GM18502 (cell line): ENCODE data around the gene ST6GALNAC1.
"Not testable (repeated sequence)": the region's sequence is repeated elsewhere in the genome, so short reads cannot be mapped to it uniquely, and the experiment has no call there.

Source experiments
- ATAC-seq: cut with Tn5 transposase; IDR thresholded peaks from one replicate; pipeline ENCODE4 v1.9.1; 2021; ENCODE audit warnings: mild to moderate bottlenecking; ENCODE audit not compliant: unreplicated experiment, poor library complexity

The ST6GALNAC1 gene

DNA sequence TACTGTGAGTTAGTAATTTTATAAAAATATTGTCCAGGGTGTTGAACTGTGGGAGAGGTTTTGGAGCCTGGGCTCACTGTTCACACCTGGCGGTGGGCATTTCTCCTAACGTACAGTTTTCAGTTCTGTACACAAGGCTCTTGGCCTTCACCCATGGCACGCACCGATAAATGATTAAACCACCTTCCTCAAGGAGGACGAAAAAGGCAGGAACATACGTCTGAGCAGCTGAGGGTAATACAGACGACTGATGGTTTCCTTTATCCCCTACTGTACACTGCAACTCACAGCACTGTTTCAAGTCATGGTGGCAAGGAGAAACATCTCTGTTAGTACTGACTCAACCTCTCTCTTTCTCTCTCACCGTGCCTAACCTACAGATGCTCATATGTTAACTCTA, 1.4 kb upstream of the ST6GALNAC1 start:
- no peak for ATAC-seq

DNA sequence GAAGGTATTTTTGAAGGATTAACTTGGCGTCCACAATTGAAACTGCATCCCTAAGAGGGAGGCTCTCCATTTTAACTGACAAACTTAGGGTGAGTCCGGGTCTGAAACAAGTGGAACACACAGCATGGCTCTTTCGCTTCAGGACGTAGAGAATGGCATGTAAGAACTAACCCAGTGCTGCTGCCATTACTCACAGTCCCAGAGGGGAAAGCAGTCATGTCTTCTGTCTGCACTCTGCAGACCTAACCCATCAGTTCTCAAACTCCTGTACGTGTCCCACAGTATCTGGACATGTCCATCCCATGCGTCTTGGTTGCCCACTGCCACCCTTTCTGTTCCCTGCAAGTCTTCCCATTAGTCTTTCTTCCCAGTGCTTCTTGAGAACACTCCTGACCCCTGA, 563 bp downstream of the ST6GALNAC1 start:
- no peak for ATAC-seq

DNA sequence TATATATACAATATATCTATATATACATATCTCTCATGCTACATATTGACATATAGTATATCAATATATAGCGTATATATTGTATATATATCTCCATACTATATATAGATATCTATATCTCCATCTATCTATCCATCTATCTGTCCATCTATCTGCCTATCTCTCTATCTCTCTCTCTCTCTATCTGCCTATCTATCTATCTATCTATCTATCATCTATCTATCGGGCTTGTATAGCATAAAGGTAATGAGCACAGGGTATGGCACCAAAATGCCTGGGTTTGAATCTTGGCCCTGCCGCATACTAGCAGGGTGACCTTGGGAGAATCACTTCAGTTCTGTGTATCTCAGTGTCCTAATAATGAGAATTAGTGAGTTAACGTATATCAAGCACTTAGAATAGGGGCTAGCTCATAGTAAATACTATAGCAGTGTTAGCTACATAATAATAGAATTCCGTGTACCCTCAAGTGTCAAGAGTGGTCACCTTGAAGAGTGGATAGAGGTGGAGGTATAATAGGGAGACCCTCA, 1.5 kb downstream of the ST6GALNAC1 start:
- no peak for ATAC-seq

DNA sequence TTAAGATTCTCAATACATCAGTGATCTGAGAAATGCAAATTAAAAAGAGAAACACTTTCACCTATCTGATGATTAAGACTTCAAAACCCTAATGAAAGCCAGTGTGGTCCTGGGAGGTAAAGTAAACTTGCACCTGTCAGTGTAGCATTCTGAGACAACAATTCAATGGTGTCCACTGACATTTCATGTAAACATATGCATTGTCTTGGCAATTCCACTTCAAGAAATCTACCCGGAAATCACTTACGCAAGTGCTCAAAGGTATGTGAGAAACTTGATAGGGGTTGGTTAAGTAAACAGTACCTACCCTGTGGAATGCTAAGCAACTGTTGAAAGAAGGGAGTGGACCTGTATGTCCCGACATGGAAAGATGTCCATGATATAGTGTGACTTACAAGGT, 2.1 kb downstream of the ST6GALNAC1 start:
- ATAC-seq = no peak

- ATAC-seq = no peak
Measured at GRCh38 chr17:76640550-76641380, 2.8 kb downstream of the ST6GALNAC1 start.

DNA sequence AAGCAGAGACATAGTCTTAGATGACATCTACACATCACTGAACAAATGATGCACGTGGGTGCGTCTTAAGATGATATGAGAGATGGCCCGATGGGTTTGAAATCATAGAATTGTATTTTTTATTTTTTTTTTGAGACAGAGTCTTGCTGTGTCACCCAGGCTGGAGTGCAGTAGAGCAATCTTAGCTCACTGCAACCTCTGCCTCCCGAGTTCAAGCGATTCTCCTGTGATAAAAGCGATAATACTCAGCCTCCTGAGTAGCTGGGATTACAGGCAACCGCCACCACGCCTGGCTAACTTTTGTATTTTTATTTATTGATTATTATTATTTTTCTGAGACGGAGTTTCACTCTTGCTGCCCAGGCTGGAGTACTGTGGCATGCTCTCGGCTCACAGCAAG, 5.3 kb downstream of the ST6GALNAC1 start:
- no peak for ATAC-seq

GRCh38 chr17:76636486-76637206, 6.9 kb downstream of the ST6GALNAC1 start:
- not testable (repeated sequence) for ATAC-seq

GRCh38 chr17:76635659-76636360, 7.7 kb downstream of the ST6GALNAC1 start:
- ATAC-seq = no peak

GRCh38 chr17:76635039-76635438, 8.5 kb downstream of the ST6GALNAC1 start:
- no peak for ATAC-seq

DNA sequence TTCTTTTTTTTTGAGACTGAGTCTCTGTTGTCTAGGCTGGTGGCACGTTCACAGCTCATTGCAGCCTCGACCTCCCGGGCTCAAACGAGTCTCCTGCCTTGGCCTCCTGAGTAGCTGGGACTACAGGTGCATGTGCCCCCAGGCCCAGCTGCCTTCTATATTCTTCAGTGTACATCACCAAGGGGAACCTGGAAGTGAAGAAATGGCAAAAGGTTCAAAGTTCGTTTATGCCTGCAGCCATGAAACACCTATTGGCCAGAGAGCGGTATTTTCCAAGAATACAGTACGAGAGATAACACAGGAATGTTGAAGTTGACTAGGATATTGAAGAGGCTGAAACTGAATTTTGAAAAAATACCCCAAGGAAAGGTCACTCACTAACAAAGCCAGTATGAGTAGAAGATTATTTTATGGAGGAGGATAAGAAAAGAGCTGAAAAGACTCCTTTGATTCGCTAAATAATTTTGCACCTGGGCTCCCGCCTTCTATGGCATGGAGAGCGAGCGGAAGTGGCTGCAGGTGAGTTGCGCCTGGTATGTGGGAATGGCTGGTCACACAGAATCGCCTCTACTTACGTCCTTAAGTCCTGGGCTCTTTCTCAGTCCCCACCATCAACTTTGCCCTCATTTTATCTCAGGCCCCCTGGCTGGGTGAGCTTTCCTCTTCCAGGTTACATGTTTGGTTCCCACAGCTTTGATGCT, 9.8 kb downstream of the ST6GALNAC1 start:
- no peak for ATAC-seq

DNA sequence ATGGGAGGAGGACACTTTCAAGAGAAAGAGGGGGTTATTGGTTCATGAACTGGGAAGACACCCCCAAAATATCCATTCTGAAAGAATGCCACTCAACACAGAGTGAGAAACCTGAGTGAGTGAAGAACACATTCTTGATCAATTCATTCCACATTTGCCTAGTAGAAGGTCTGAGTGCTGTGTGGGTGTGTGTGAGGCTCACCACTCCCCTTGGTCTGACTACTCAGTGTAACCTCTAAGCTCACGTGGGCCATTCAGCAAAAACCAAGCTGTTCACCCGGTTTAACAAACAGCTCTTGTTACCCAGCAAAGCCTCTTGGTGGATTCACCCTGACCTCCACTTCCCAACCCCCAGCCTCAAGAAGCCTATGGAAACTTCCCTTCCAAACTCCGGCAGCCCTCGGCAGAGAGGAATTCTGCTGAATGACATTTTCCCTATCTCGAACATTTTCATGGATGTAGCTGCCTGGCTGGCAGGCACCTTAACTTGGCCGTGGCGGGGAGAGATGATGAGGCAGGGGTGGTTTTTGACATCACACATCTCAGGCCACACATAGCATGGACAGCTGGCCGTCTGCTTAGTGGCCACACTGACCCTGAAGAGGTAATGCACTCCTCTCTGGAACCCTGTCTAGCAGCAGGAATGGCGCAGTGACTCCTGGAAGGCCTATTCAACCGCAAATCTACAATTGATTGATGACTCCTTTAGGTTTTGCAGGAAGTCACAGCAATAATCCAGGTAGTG, 11.6 kb downstream of the ST6GALNAC1 start:
- ATAC-seq = no peak

GRCh38 chr17:76630151-76630550, 13.4 kb downstream of the ST6GALNAC1 start:
- no peak for ATAC-seq

DNA sequence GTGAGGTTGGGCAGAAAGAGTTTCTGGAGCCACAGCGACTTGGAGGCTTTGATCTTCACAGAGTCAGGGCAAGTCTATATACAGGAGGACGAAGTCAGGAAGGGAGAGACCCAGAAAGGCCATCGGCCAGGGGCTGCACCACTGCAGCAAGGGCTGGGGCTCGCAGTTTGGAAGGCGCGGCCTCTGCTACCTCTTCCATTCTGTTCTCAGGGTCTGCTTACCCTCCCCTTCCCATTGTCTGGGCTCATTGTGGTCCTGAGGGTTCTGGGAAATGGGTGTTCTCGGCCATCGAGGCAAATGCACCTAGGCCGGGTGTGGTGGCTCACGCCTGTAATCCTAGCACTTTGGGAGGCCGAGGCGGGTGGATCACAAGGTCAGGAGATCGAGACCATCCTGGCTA, 16.0 kb downstream of the ST6GALNAC1 start:
- no peak for ATAC-seq

DNA sequence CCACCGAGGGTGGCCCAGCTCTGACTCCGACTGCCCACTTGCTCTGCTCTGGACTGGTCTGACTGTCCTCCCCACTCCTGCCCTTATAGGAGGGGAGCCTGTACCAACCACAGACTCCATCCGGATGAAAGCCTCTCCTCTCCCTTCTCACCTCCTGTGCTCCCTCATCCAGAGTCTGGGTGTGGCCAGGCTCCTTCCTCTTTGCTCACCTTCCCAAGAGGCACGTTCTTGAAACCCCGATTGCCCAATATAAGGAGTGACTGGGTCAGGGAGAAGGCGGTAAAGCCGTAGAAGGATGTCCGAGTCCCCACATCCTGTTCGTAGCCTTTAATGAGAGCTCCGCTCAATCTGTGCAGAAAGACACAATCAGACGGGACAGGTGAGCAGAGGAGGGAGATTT, 17.1 kb downstream of the ST6GALNAC1 start:
- no peak for ATAC-seq

- no peak for ATAC-seq
Measured at GRCh38 chr17:76625496-76625895, 18.1 kb downstream of the ST6GALNAC1 start.

DNA sequence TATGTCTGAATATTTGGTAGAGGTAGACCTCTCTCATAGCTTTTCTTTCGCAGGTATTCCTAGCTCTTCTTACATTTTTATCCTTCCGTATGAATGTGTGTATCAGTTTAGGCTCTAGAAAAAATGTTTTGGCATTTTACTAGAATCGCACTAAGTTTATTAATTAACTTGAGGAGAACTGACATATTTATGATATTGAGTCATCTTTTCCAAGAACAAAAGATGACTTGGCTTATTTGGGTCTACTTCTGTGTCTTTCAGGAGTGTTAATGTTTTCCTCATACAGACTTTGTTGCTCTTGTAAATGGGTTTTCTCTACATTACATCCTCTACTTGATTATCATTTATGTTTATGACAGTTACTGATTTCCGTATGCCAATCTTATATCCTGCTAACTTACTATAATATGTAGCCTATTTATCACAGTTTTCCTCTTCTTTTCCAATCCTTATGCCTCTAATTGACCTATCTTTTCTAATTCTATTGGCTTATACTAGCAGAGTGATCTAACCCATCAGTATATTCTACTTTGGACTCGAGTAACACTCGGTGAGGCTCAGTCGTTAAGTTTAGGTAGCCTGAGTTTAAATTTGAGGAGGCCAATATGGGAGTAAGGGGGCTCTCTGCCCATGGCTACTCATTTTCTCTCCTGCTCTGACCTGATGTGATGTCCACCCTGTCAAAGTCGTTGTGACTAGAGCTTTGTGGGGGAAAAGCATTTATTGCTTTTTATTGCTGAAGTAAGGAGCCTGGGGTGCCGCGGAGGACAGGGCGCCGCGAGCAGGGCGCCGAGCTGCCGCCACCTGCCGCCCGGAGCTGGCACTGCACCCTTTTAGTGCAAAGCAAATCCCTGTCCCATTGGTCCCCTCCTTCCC, 20.0 kb downstream of the ST6GALNAC1 start:
- ATAC-seq = no peak

DNA sequence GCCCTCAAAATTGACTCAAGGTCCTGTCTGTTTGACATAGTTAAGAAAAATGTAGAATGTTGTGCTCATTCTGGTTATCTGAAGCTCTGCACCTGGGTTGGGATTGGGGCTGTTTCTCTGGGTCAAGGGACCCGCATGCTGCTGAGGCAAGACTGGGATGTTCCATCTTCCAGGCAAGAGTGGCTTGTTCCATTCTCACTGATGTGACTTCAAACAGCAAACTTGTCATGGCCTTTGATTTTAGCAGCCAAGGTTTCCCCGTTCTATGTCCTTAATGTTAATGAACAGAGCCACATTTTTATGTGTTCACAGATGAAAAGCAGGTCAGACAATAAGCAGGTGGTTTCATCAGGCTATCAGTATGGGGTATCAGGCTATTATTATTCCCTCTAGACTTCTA, 25.7 kb downstream of the ST6GALNAC1 start:
- ATAC-seq = no peak

DNA sequence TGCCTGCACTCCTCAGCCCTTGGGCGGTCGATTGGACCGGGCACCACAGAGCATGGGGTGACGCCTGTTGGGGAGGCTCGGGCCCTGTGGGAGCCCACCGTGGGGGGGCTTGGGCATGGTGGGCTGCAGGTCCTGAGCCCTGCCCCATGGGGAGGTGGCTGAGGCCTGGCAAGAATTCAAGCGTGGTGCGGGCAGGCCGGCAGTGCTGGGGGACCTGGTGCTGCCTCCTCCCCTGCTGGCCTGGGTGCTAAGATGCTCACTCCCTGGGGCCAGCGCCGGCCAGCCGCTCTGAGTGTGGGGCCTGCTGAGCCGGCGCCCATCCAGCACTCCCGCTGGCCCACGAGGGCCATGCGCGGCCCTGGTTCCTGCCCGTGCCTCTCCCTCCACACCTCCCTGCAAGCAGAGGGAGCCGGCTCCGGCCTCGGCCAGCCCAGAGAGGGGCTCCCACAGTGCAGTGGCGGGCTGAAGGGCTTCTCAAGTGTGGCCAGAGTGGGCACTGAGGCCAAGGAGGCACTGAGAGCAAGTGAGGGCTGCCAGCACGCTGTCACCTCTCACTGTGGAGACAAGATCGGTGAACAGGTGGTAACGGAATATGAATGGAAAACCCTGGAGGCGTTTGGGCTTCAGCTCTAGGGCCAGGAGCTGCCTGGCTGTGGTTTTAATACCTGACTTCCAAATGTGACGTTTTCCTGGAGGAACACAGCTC, 28.5 kb downstream of the ST6GALNAC1 start:
- ATAC-seq = no peak
